Karpas-422 (cell line): ENCODE measurements around the gene CYP4F22. TPM values are rescaled to one million over a fixed set of nuclear protein-coding genes. Genes with fewer than 3 reads are reported as not detected.
"Not testable (repeated sequence)": the region's sequence is repeated elsewhere in the genome, so short reads cannot be mapped to it uniquely, and the experiment has no call there.

Experiments used
- DNase-seq: peaks from one replicate; pipeline ENCODE4 v3.0.0-alpha.2; 2015
- H2AFZ ChIP-seq: fragments of 200-600 bp; sonication (generic); 2 replicates; pipeline ENCODE4 v1.6.1; 2014; ENCODE audit warnings: antibody characterized with exemption, low read length, mixed read lengths
- H3K27ac ChIP-seq: fragments of 200-600 bp; sonication (generic); 2 replicates; pipeline ENCODE4 v1.5.1; 2014; ENCODE audit warnings: mild to moderate bottlenecking, low read length, moderate library complexity
- H3K27me3 ChIP-seq: fragments of 200-600 bp; sonication (generic); 2 replicates; pipeline ENCODE4 v1.6.1; 2014; ENCODE audit warnings: low read length, mixed read lengths
- H3K36me3 ChIP-seq: fragments of 200-600 bp; sonication (generic); 2 replicates; pipeline ENCODE4 v1.6.1; 2014; ENCODE audit warnings: low read length, mixed read lengths; ENCODE audit not compliant: insufficient read depth
- H3K4me1 ChIP-seq: fragments of 200-600 bp; sonication (generic); 2 replicates; pipeline ENCODE4 v1.6.1; 2014; ENCODE audit warnings: mild to moderate bottlenecking, low read length, mixed read lengths
- H3K4me2 ChIP-seq: fragments of 200-600 bp; sonication (generic); 2 replicates; pipeline ENCODE4 v1.6.1; 2014; ENCODE audit warnings: low read length, low read depth, mild to moderate bottlenecking; ENCODE audit not compliant: poor library complexity, severe bottlenecking
- H3K4me3 ChIP-seq: fragments of 200-600 bp; sonication (generic); 2 replicates; pipeline ENCODE4 v1.5.1; 2014; ENCODE audit warnings: mild to moderate bottlenecking, antibody characterized with exemption, low read length, mixed read lengths
- H3K79me2 ChIP-seq: fragments of 200-600 bp; sonication (generic); 2 replicates; pipeline ENCODE4 v1.6.1; 2014; ENCODE audit warnings: mild to moderate bottlenecking, low read length, mixed read lengths
- H3K9ac ChIP-seq: fragments of 200-600 bp; sonication (generic); 2 replicates; pipeline ENCODE4 v1.6.0; 2014; ENCODE audit warnings: low read length
- H3K9me2 ChIP-seq: fragments of 200-600 bp; sonication (generic), shearing (Covaris generic); replicated peaks from 2 replicates; pipeline ENCODE4 v1.6.0; 2014; ENCODE audit warnings: mild to moderate bottlenecking, low read length, moderate library complexity; ENCODE audit not compliant: insufficient read depth
- H3K9me3 ChIP-seq: fragments of 300-700, 200-600 bp; sonication (generic); 2 replicates; pipeline ENCODE4 v1.6.1; 2014; ENCODE audit warnings: low read length, mixed read lengths
- H4K20me1 ChIP-seq: fragments of 200-600 bp; sonication (generic); 2 replicates; pipeline ENCODE4 v1.6.1; 2014; ENCODE audit warnings: mild to moderate bottlenecking, antibody characterized with exemption, low read length, low read depth; ENCODE audit not compliant: insufficient read depth
- total RNA-seq: library from RNA; depleted of rRNA; stranded (reverse); fragments of >200 nt; shearing (Covaris generic); gene quantifications from 2 replicates; pipeline ENCODE4 v1.2.3, GENCODE V29; 2014; ENCODE audit warnings: low replicate concordance

The CYP4F22 gene
- total RNA-seq, 1 experiment from 2014 or later = not detected

- not testable (repeated sequence) for H3K27ac ChIP-seq, H3K4me1 ChIP-seq, H3K4me2 ChIP-seq, H4K20me1 ChIP-seq, H3K9me3 ChIP-seq, H3K27me3 ChIP-seq, H3K4me3 ChIP-seq, H2AFZ ChIP-seq, DNase-seq, H3K79me2 ChIP-seq, H3K9me2 ChIP-seq, H3K36me3 ChIP-seq, H3K9ac ChIP-seq
Observed at GRCh38 chr19:15485768-15486167, 22.6 kb upstream of the CYP4F22 start.

DNA sequence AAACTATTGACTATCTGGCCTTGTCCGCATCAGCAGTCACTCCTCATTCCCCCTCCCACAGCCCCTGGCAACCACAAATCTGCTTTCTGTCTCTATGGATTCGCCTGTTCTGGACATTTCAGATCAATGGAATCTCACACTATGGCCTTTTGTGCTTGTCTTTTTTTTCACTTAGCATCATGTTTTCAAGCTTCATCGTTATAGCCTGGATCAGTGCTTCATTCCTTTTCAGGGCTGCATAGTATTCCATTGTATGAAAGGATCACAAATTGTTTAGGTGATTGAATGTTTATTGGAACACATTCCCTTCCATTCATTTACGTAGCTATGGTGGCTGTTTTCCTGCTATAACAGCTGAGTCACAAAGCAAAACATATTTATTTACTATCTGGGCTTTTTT is 21.3 kb upstream of the CYP4F22 start:
- Histone ChIP-seq H3K9me2 (no peaks in the 10 kb centered on the region), H3K36me3 (no peaks in the 10 kb centered on the region), H3K27me3 (no peaks in the 10 kb centered on the region), H3K9ac (no peak overlapping the region), H4K20me1 (no peaks in the 10 kb centered on the region), H2AFZ (no peak overlapping the region), H3K9me3 (no peaks in the 10 kb centered on the region), H3K4me3 (no peak overlapping the region), H3K4me1 (no peaks in the 10 kb centered on the region), H3K4me2 (no peak overlapping the region), H3K27ac (no peak overlapping the region), H3K79me2 (no peaks in the 10 kb centered on the region)
- DNase-seq = no peak

DNA sequence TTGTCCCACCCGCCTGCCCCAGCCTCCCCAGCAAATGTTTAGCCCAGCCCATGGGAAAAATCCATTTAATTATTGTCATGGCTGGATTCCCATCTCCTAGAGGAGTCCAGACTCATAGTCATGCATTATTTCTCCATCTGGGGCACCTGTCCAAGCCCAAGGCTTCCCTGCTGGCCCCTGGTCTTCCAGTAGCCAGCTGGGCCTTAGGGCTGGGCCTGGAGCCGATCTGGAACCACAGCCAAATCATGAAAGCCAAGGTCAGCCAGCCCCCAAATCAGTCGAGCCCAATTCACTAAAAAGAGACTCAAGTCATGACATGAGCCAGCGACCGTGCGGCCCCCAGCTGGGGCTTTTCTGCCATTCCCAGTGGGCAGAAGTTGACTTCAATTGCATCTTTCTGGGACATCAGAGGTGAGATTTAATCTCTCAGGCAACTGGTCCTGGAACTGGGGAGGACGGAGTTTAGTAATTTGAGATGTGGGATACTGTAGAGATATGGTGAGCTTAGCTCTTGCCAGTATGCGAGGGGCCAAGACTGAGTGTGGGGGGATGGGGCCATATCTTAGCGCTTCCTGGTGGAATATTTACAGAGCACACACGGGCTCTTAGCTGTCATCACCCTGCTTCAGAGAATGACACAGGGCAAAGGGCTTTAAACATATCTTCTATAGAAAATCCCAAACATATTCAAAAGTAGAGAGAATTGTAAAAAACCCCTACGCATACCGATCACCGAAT is 19.7 kb upstream of the CYP4F22 start:
- no peaks in the 10 kb centered on the region for H3K9me3 ChIP-seq
- H3K79me2 ChIP-seq = no peaks in the 10 kb centered on the region
- no peaks in the 10 kb centered on the region for H4K20me1 ChIP-seq
- no peaks in the 10 kb centered on the region for H3K9me2 ChIP-seq
- no peaks in the 10 kb centered on the region for H3K36me3 ChIP-seq
- no peaks in the 10 kb centered on the region for H3K4me1 ChIP-seq
- no peak overlapping the region for H3K27ac ChIP-seq
- no peak overlapping the region for H2AFZ ChIP-seq
- no peak overlapping the region for H3K4me2 ChIP-seq
- no peak overlapping the region for H3K9ac ChIP-seq
- H3K27me3 ChIP-seq = no peaks in the 10 kb centered on the region
- DNase-seq = no peak
- H3K4me3 ChIP-seq = no peak overlapping the region

DNA sequence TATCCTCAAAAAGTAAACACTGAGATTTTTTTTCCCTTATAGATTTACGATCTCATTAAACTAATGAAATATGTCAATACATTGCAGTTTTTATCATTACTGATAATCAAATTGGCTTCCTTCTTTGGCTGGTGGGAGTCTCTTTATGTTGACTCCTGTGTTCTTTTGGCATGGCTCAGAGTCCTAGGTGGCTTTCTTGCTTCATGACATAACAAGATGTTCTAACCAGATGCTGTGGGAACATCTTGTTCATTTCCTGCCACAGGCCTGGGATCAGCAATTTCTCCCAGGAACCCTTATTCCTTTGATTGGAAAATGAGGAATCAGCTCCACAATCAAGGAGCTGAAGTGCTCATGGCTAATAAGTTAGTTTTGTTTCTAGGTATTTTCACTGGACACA is 13.2 kb upstream of the CYP4F22 start:
- Histone ChIP-seq H3K9me2 (no peaks in the 10 kb centered on the region), H3K79me2 (no peaks in the 10 kb centered on the region), H3K27ac (no peak overlapping the region), H3K4me1 (no peaks in the 10 kb centered on the region), H3K9me3 (no peaks in the 10 kb centered on the region), H3K4me3 (no peak overlapping the region), H2AFZ (no peak overlapping the region), H3K4me2 (no peak overlapping the region), H3K36me3 (no peaks in the 10 kb centered on the region), H4K20me1 (no peaks in the 10 kb centered on the region), H3K9ac (no peak overlapping the region), H3K27me3 (no peaks in the 10 kb centered on the region)
- DNase-seq = no peak

GRCh38 chr19:15498156-15498858 is 10.0 kb upstream of the CYP4F22 start:
- no peaks in the 10 kb centered on the region for H3K9me2 ChIP-seq
- H3K27me3 ChIP-seq = no peaks in the 10 kb centered on the region
- no peaks in the 10 kb centered on the region for H3K36me3 ChIP-seq
- no peak overlapping the region for H2AFZ ChIP-seq
- no peaks in the 10 kb centered on the region for H3K79me2 ChIP-seq
- no peak overlapping the region for H3K27ac ChIP-seq
- H3K9me3 ChIP-seq = no peaks in the 10 kb centered on the region
- H3K4me1 ChIP-seq = no peaks in the 10 kb centered on the region
- H3K4me2 ChIP-seq = no peak overlapping the region
- no peak for DNase-seq
- no peak overlapping the region for H3K4me3 ChIP-seq
- H3K9ac ChIP-seq = no peak overlapping the region
- no peaks in the 10 kb centered on the region for H4K20me1 ChIP-seq

GRCh38 chr19:15498910-15499309 is 9.4 kb upstream of the CYP4F22 start:
- peak; percentile 63 for DNase-seq
- Histone ChIP-seq H3K36me3 (no peaks in the 10 kb centered on the region), H3K27ac (no peak overlapping the region), H3K79me2 (no peaks in the 10 kb centered on the region), H4K20me1 (no peaks in the 10 kb centered on the region), H3K9ac (no peak overlapping the region), H3K4me1 (no peaks in the 10 kb centered on the region), H3K4me3 (no peak overlapping the region), H3K27me3 (no peaks in the 10 kb centered on the region), H3K4me2 (no peak overlapping the region), H3K9me3 (no peaks in the 10 kb centered on the region), H3K9me2 (no peaks in the 10 kb centered on the region), H2AFZ (no peak overlapping the region)

DNA sequence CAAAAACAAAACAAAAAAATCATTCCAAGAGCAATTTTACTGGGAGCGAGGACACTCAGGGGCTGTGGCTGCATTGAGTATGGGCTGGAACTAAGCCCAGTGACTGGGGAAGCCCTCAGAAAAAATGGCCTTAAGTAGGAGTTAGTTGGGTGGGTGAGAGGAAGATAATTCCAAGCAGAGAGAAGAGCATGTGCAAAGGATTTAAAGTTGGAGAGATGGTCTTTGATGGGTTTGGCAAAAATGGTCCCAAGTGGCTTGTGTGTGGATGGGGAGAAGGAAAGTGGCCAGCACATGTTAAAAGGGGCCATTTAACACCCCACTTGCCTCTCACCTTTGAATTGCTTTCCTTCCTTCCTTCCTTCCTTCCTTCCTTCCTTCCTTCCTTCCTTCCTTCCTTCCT is 6.7 kb upstream of the CYP4F22 start:
- H3K4me2 ChIP-seq = no peak overlapping the region
- H4K20me1 ChIP-seq = no peaks in the 10 kb centered on the region
- no peak overlapping the region for H3K27ac ChIP-seq
- no peaks in the 10 kb centered on the region for H3K27me3 ChIP-seq
- no peaks in the 10 kb centered on the region for H3K9me2 ChIP-seq
- no peak overlapping the region for H3K4me3 ChIP-seq
- H3K4me1 ChIP-seq = no peaks in the 10 kb centered on the region
- no peaks in the 10 kb centered on the region for H3K9me3 ChIP-seq
- DNase-seq = no peak
- H3K79me2 ChIP-seq = no peaks in the 10 kb centered on the region
- H3K36me3 ChIP-seq = no peaks in the 10 kb centered on the region
- H2AFZ ChIP-seq = no peak overlapping the region
- H3K9ac ChIP-seq = no peak overlapping the region

DNA sequence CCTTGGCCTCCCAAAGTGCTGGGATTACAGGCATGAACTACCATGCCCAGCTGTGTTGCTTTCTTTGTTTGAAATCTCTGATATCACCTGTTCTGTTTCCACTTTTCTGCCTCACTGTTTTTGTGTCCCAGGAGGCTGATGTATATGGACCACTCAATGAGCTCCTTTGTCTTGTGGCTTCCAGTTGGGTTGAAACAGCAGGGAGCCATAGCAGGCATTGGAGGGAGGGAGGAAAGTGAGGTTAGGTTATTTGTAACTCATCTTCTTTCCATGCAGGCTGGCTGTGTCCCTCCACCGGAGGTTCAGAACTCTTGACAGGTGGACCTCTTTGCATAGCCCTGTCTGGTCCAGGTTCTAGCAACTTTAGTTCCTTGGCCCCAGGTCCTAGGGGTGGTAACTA is 6.1 kb upstream of the CYP4F22 start:
- H3K9me2 ChIP-seq = no peaks in the 10 kb centered on the region
- H3K4me1 ChIP-seq = no peaks in the 10 kb centered on the region
- H2AFZ ChIP-seq = no peak overlapping the region
- H4K20me1 ChIP-seq = no peaks in the 10 kb centered on the region
- H3K4me2 ChIP-seq = no peak overlapping the region
- no peak for DNase-seq
- H3K9me3 ChIP-seq = no peaks in the 10 kb centered on the region
- H3K27me3 ChIP-seq = no peaks in the 10 kb centered on the region
- H3K9ac ChIP-seq = no peak overlapping the region
- no peak overlapping the region for H3K27ac ChIP-seq
- no peaks in the 10 kb centered on the region for H3K36me3 ChIP-seq
- H3K4me3 ChIP-seq = no peak overlapping the region
- H3K79me2 ChIP-seq = no peaks in the 10 kb centered on the region
